Esophagus muscularis mucosa (tissue), 4 donors: ENCODE measurements around the gene TIPRL. TPM values are rescaled to one million over a fixed set of nuclear protein-coding genes. Genes with fewer than 3 reads are reported as not detected.
A peak's percentile ranks its signal among the peaks of the same experiment; 100 is the strongest.

Experiments used
- DNase-seq: peaks from one replicate; pipeline ENCODE4 v3.0.0-alpha.2; 2017; ENCODE audit errors: extremely low spot score
- H3K27ac ChIP-seq, 4 donors: fragments of 200-600 bp; sonication (generic); replicated peaks in 1 of 4; 1 replicate in 3 of 4; 2 replicates in 1 of 4; pipeline ENCODE4 v1.5.1; 2016 to 2019; ENCODE audit warnings: mild to moderate bottlenecking in 1 of 4
- H3K27me3 ChIP-seq, 4 donors: fragments of 200-600 bp; sonication (generic); one replicate each; pipeline versions ENCODE4 v1.5.1 to v1.6.0; 2016 to 2019
- H3K36me3 ChIP-seq, 4 donors: fragments of 200-600 bp; sonication (generic); one replicate each; pipeline ENCODE4 v1.5.1; 2016 to 2019
- H3K4me1 ChIP-seq, 4 donors: fragments of 200-600 bp; sonication (generic); one replicate each; pipeline ENCODE4 v1.5.1; 2016 to 2019
- H3K4me3 ChIP-seq, 4 donors: fragments of 200-600 bp; sonication (generic); 1 replicate in 2 of 4; 2 replicates in 2 of 4; pipeline ENCODE4 v1.5.1; 2016 to 2019; ENCODE audit warnings: mild to moderate bottlenecking in 4 of 4, moderate library complexity in 1 of 4
- H3K9me3 ChIP-seq, 4 donors: fragments of 200-600 bp; sonication (generic); 1 replicate in 3 of 4; 2 replicates in 1 of 4; pipeline ENCODE4 v1.5.1; 2016 to 2019
- CTCF ChIP-seq, 3 experiments: fragments of 200-600 bp in 2 of 3; fragments of 450-650 bp in 1 of 3; sonication (generic) in 2 of 3; IDR thresholded peaks; one replicate each; pipeline ENCODE4 v1.5.1; 2017 to 2019; ENCODE audit warnings: antibody characterized with exemption in 3 of 3, mild to moderate bottlenecking in 2 of 3, moderate library complexity in 1 of 3
- EP300 ChIP-seq: sonication (generic); formaldehyde crosslinking; IDR thresholded peaks from one replicate; pipeline ENCODE4 v1.6.1; 2017; ENCODE audit warnings: antibody characterized with exemption
- POLR2A ChIP-seq: fragments of 450-650 bp; IDR thresholded peaks from one replicate; pipeline ENCODE4 v1.6.1; 2017; ENCODE audit warnings: antibody characterized with exemption, moderate library complexity, mild to moderate bottlenecking, low read depth
- POLR2AphosphoS5 ChIP-seq, 2 donors: sonication (generic); formaldehyde crosslinking; IDR thresholded peaks; one replicate each; pipeline ENCODE4 v1.6.1; 2017; ENCODE audit warnings: antibody characterized with exemption in 2 of 2
- WGBS: methylation state at CpG from one replicate; pipeline ENCODE4 v1.1.5; 2018; 5-methylcytosine and 5-hydroxymethylcytosine counted together
- intact Hi-C: fragments of 100-400 bp; cut with DNase I; formaldehyde crosslinking; loops from one replicate; pipeline ENCODE4 v1.15.1; 2023
- total RNA-seq, 4 donors: library from RNA; depleted of rRNA; stranded (reverse); fragments of >200 nt; gene quantifications; one replicate each; pipeline versions ENCODE4 v1.1.0 to v1.2.1, GENCODE V29; 2016

TIPRL gene
- total RNA-seq, 4 donors from 2014 or later, result 19.0 to 25.7 (median 23.5) TPM

DNA sequence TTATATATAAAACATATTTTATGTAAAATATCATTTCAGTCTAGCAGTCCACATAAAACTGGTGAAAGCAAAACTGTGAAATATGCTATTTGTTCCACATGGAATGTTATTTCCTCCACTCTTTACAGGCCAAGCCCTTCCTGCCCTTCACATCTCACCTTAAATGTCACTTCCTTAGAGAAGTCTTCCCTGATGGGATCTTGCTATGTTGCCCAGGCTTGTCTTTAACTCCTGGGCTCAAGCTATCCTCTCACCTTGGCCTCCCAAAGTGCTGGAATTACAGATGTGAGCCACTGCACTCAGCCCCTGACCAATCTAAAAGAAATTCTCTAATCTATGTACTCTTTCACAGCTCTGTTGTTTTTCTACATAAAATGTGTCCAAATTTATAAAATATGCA, 39.7 kb upstream of the TIPRL start:
- H3K4me3 ChIP-seq, result no peak overlapping the region
- DNase-seq, result no peak
- no peaks in the 10 kb centered on the region for H3K9me3 ChIP-seq
- intact Hi-C loops, result no loop called here
- H3K27ac ChIP-seq, result no peak overlapping the region
- H3K36me3 ChIP-seq, result no peaks in the 10 kb centered on the region
- peaks cover 18 to 32% (median 22%) of the 10 kb centered on the region in 4 donors for H3K4me1 ChIP-seq
- TF ChIP-seq EP300, result no peak
- H3K27me3 ChIP-seq, result no peaks in the 10 kb centered on the region

DNA sequence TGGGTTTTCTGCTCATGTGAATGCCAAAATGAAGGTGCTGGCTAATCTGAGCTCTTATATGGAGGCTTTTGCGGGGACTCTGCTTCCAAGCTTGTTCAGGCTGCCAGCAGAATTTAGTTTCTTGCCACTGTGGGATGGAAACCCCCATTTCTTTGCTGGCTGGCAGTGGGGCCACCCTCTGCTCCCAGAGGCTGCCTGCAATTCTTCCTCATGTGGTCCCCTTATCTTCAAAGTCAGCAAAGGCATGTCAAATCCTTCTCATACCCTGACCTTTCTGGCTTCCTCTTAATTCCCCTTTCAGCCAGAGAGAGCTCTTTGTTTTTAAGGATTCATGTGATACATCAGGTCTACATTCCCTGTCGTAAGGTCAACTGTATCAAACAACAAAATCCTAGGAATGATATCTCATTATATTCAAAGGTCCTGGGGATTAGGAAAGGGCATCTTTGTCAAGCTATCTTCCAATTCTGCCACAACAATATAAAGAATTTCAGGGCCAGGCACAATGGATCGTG, 36.8 kb upstream of the TIPRL start:
- intact Hi-C loops, result no loop called here
- no peak overlapping the region for H3K4me3 ChIP-seq
- no peak overlapping the region for H3K27ac ChIP-seq
- DNase-seq, result no peak
- H3K27me3 ChIP-seq, result no peaks in the 10 kb centered on the region
- H3K9me3 ChIP-seq, result no peaks in the 10 kb centered on the region
- TF ChIP-seq CTCF (IDR thresholded peaks at IDR 0.05) (no peak), EP300 (no peak), POLR2A (no peak), POLR2AphosphoS5 (IDR thresholded peaks at IDR 0.05) (no peak)
- no peaks in the 10 kb centered on the region for H3K36me3 ChIP-seq
- H3K4me1 ChIP-seq, result peaks cover 5 to 15% (median 6%) of the 10 kb centered on the region in 4 donors
- 91% methylated on average over 3 of the region's 3 CpGs for WGBS

GRCh38 chr1:168145184-168146159, 33.3 kb upstream of the TIPRL start:
- intact Hi-C loops, result loop anchor here (5.0 kb wide), 1 partner anchor 58 kb away; no protein-coding TSS in a partner anchor
- peak overlapping the region in 1 of 4 donors; percentile 7 for H3K27ac ChIP-seq

DNA sequence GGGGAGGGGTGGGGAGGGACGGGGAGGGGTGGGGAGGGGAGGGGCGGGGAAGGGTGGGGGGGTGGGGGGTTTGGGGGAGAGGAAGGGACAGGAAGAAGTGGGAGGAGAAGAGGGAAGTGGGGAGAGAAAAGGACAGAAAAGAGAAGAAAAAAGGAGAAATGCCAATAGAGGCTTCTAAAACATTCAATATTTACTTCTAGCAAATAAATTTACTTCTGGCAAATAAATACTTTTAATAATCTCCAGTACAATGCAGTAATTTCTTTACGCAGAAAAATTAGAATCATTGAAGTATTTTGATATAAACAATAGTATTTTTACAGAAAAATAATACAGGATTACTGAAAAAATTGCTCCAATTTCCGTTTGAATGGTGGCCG, 32.6 kb upstream of the TIPRL start:
- H3K4me1 ChIP-seq, result peaks cover 0 to 11% (median 6%) of the 10 kb centered on the region in 4 donors
- no peak for DNase-seq
- WGBS, result 53% methylated on average over 5 of the region's 5 CpGs
- no peaks in the 10 kb centered on the region for H3K9me3 ChIP-seq
- no peak overlapping the region for H3K27ac ChIP-seq
- TF ChIP-seq CTCF (IDR thresholded peaks at IDR 0.05) (no peak), EP300 (no peak), POLR2AphosphoS5 (IDR thresholded peaks at IDR 0.05) (no peak), POLR2A (no peak)
- intact Hi-C loops, result loop anchor here (5.0 kb wide), 1 partner anchor 59 kb away; no protein-coding TSS in a partner anchor
- H3K27me3 ChIP-seq, result no peaks in the 10 kb centered on the region
- no peaks in the 10 kb centered on the region for H3K36me3 ChIP-seq
- no peak overlapping the region for H3K4me3 ChIP-seq

More at GRCh38 chr1:168145184-168146159, 33.3 kb upstream of the TIPRL start:
- Histone ChIP-seq H3K9me3 (no peaks in the 10 kb centered on the region), H3K4me3 (no peak overlapping the region), H3K27me3 (no peaks in the 10 kb centered on the region), H3K4me1 (peaks cover 0 to 11% (median 6%) of the 10 kb centered on the region in 4 donors), H3K36me3 (no peaks in the 10 kb centered on the region)
- peak; percentile 95 for DNase-seq
- TF ChIP-seq POLR2AphosphoS5 (IDR thresholded peaks at IDR 0.05) (peak in 1 of 2 donors; percentile 49), POLR2A (no peak), CTCF (IDR thresholded peaks at IDR 0.05) (peak; percentile 93 to 96 (median 94)), EP300 (no peak)
- 32% methylated on average over 13 of the region's 15 CpGs for WGBS

GRCh38 chr1:168146626-168147025, 32.1 kb upstream of the TIPRL start:
- no peaks in the 10 kb centered on the region for H3K27me3 ChIP-seq
- TF ChIP-seq EP300, result no peak
- no peak overlapping the region for H3K4me3 ChIP-seq
- WGBS, result 96% methylated on average over 11 of the region's 11 CpGs
- H3K9me3 ChIP-seq, result no peaks in the 10 kb centered on the region
- no peak overlapping the region for H3K27ac ChIP-seq
- no peaks in the 10 kb centered on the region for H3K36me3 ChIP-seq
- peaks cover 0 to 11% (median 6%) of the 10 kb centered on the region in 4 donors for H3K4me1 ChIP-seq
- DNase-seq, result peak; percentile 53
- intact Hi-C loops, result loop anchor here (5.0 kb wide), 1 partner anchor 59 kb away; no protein-coding TSS in a partner anchor
